Measurements from ENCODE around the gene PPP2R2B. TPM values are rescaled to one million over a fixed set of nuclear protein-coding genes. Genes with fewer than 3 reads are reported as not detected.

The PPP2R2B gene
- polyA plus RNA-seq, 1 donor (not counting 4 experiments of a cell fraction or from before 2014, with no cell fraction given) = 0.33 TPM

DNA sequence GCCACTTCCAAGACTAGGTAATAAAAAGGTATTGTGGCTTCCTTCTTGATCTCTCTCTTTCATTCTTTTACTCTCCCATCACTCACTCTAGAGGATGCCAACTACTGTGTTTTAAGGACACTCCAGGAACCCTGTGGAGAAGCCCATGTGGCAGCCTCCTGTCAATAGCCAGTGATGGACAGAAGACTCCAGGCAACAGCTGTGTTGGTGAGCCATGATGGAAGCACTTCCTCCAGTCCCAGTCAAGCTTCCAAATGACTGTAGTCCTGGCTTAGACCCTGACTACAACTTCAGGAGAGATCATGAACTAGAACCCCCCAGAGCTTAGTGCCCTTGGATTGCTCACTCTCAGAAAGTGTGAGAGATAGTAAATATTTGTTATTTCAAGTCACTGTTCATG is 123.9 kb downstream of the PPP2R2B start:
- FAIRE-seq (no peak), DNase-seq (ENCODE audit: low read depth, low spot score) (no peak)
- no peaks in the 10 kb centered on the region for H3K9me3 ChIP-seq (ENCODE audit: control insufficient read depth, low read depth, low read length)
- H3K4me1 ChIP-seq (ENCODE audit: control insufficient read depth, extremely low read depth, insufficient read depth, low read length) = no peaks in the 10 kb centered on the region
- no peaks in the 10 kb centered on the region for H3K79me2 ChIP-seq (ENCODE audit: control insufficient read depth, insufficient read depth, low read length)
- H2AFZ ChIP-seq (ENCODE audit: control insufficient read depth, low read length) = no peak overlapping the region
- no peaks in the 10 kb centered on the region for H3K36me3 ChIP-seq (ENCODE audit: control insufficient read depth in 2 of 2, extremely low read depth in 1 of 2, insufficient read depth in 2 of 2, low read length in 2 of 2)
- H4K20me1 ChIP-seq (ENCODE audit: control insufficient read depth, extremely low read depth, insufficient read depth, low read length) = no peaks in the 10 kb centered on the region
- no peak overlapping the region for H3K4me2 ChIP-seq (ENCODE audit: control insufficient read depth, extremely low read depth, insufficient read depth, low read depth, low read length)
- H3K4me3 ChIP-seq (ENCODE audit: control insufficient read depth in 2 of 3, extremely low read depth in 1 of 3, insufficient read depth in 2 of 3, low read depth in 1 of 3, low read length in 3 of 3) = no peak overlapping the region
- dilution Hi-C loops (cut with MboI; ENCODE audit: extremely low pct_ligation_motif_present, low sequenced_read_pairs) = no loop called here
- no peak overlapping the region for H3K27ac ChIP-seq (ENCODE audit: control insufficient read depth, insufficient read depth, low read length)
- H3K9me1 ChIP-seq (ENCODE audit: control insufficient read depth, extremely low read depth, insufficient read depth, low read length) = no peaks in the 10 kb centered on the region
- H3K27me3 ChIP-seq (ENCODE audit: control insufficient read depth, extremely low read depth, insufficient read depth, low read length) = no peaks in the 10 kb centered on the region
- TF ChIP-seq, protein P1, sequence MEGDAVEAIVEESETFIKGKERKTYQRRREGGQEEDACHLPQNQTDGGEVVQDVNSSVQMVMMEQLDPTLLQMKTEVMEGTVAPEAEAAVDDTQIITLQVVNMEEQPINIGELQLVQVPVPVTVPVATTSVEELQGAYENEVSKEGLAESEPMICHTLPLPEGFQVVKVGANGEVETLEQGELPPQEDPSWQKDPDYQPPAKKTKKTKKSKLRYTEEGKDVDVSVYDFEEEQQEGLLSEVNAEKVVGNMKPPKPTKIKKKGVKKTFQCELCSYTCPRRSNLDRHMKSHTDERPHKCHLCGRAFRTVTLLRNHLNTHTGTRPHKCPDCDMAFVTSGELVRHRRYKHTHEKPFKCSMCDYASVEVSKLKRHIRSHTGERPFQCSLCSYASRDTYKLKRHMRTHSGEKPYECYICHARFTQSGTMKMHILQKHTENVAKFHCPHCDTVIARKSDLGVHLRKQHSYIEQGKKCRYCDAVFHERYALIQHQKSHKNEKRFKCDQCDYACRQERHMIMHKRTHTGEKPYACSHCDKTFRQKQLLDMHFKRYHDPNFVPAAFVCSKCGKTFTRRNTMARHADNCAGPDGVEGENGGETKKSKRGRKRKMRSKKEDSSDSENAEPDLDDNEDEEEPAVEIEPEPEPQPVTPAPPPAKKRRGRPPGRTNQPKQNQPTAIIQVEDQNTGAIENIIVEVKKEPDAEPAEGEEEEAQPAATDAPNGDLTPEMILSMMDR (optimal IDR thresholded peaks at IDR 0.05 in 1 of 3, IDR thresholded peaks at IDR 0.05 in 1 of 3, conservative IDR thresholded peaks at IDR 0.05 in 1 of 3; ENCODE audit: extremely low read depth in 1 of 3, insufficient read depth in 2 of 3, low read length in 3 of 3) = no peak
- no peak for TF ChIP-seq EZH2 (IDR thresholded peaks at IDR 0.05; ENCODE audit: low read length)
- no peak overlapping the region for H3K9ac ChIP-seq (ENCODE audit: control insufficient read depth, extremely low read depth, insufficient read depth, low read length)

DNA sequence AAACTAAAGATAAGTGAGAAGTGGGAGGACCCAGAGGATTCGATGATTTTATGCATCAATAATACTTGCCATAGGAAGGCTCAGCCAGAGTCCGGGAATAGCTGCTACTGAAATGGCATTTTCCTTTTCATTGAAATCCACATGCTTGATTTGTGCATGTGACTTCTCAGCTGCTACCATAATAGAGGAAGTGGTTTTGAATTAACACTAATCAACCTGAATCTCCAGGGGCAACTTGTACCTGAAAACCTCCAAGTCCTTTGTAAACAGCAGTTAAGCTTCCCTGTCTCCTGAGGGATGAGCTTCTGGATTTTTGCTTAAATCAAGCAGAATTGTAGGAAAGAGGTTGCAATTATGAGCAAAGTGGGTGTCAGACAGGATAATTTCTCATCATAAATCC is 124.9 kb downstream of the PPP2R2B start:
- DNase-seq (ENCODE audit: low read depth, low spot score) (no peak), FAIRE-seq (no peak)
- TF ChIP-seq, protein P1 (optimal IDR thresholded peaks at IDR 0.05 in 1 of 3, IDR thresholded peaks at IDR 0.05 in 1 of 3, conservative IDR thresholded peaks at IDR 0.05 in 1 of 3; ENCODE audit: extremely low read depth in 1 of 3, insufficient read depth in 2 of 3, low read length in 3 of 3) = no peak
- TF ChIP-seq EZH2 (IDR thresholded peaks at IDR 0.05; ENCODE audit: low read length) = no peak
- no peaks in the 10 kb centered on the region for H3K79me2 ChIP-seq (ENCODE audit: control insufficient read depth, insufficient read depth, low read length)
- no peaks in the 10 kb centered on the region for H4K20me1 ChIP-seq (ENCODE audit: control insufficient read depth, extremely low read depth, insufficient read depth, low read length)
- H3K27ac ChIP-seq (ENCODE audit: control insufficient read depth, insufficient read depth, low read length) = no peak overlapping the region
- no peaks in the 10 kb centered on the region for H3K9me3 ChIP-seq (ENCODE audit: control insufficient read depth, low read depth, low read length)
- H3K9ac ChIP-seq (ENCODE audit: control insufficient read depth, extremely low read depth, insufficient read depth, low read length) = no peak overlapping the region
- H3K4me1 ChIP-seq (ENCODE audit: control insufficient read depth, extremely low read depth, insufficient read depth, low read length) = no peaks in the 10 kb centered on the region
- no peak overlapping the region for H3K4me3 ChIP-seq (ENCODE audit: control insufficient read depth in 2 of 3, extremely low read depth in 1 of 3, insufficient read depth in 2 of 3, low read depth in 1 of 3, low read length in 3 of 3)
- dilution Hi-C loops (cut with MboI; ENCODE audit: extremely low pct_ligation_motif_present, low sequenced_read_pairs) = no loop called here
- H3K27me3 ChIP-seq (ENCODE audit: control insufficient read depth, extremely low read depth, insufficient read depth, low read length) = no peaks in the 10 kb centered on the region
- no peak overlapping the region for H2AFZ ChIP-seq (ENCODE audit: control insufficient read depth, low read length)
- H3K9me1 ChIP-seq (ENCODE audit: control insufficient read depth, extremely low read depth, insufficient read depth, low read length) = no peaks in the 10 kb centered on the region
- no peak overlapping the region for H3K4me2 ChIP-seq (ENCODE audit: control insufficient read depth, extremely low read depth, insufficient read depth, low read depth, low read length)
- H3K36me3 ChIP-seq (ENCODE audit: control insufficient read depth in 2 of 2, extremely low read depth in 1 of 2, insufficient read depth in 2 of 2, low read length in 2 of 2) = no peaks in the 10 kb centered on the region
